ENCODE results near the gene IDH3A.
"Not testable (repeated sequence)": the region's sequence is repeated elsewhere in the genome, so short reads cannot be mapped to it uniquely, and the experiment has no call there.

IDH3A gene

GRCh38 chr15:78127882-78128281, 21.3 kb upstream of the IDH3A start:
- in situ Hi-C loops (cut with MboI; ENCODE audit: low sequenced_read_pairs): no loop called here

- in situ Hi-C loops (cut with MboI; ENCODE audit: low sequenced_read_pairs): no loop called here
These were observed 19.9 kb upstream of the IDH3A start for GRCh38 chr15:78129077-78129750.

- in situ Hi-C loops (cut with MboI; ENCODE audit: low sequenced_read_pairs): no loop called here
These were observed 19.3 kb upstream of the IDH3A start for GRCh38 chr15:78129751-78130287.

- in situ Hi-C loops (cut with MboI; ENCODE audit: low sequenced_read_pairs): no loop called here
These were observed 18.5 kb upstream of the IDH3A start for GRCh38 chr15:78130466-78131294.

GRCh38 chr15:78131295-78132061, 17.7 kb upstream of the IDH3A start, which contains the start of gene CIB2:
Gene CIB2, minus strand, starts transcription at chr15:78131445. Its CDS starts 230 bp downstream, at chr15:78131215.
- in situ Hi-C loops (cut with MboI; ENCODE audit: low sequenced_read_pairs): no loop called here

- in situ Hi-C loops (cut with MboI; ENCODE audit: low sequenced_read_pairs): no loop called here
These were observed 15.4 kb upstream of the IDH3A start for GRCh38 chr15:78133801-78134200.

GRCh38 chr15:78139578-78139977, 9.6 kb upstream of the IDH3A start:
- in situ Hi-C loops (cut with MboI; ENCODE audit: low sequenced_read_pairs): no loop called here

- in situ Hi-C loops (cut with MboI; ENCODE audit: low sequenced_read_pairs): no loop called here
These were observed 8.9 kb upstream of the IDH3A start for GRCh38 chr15:78140292-78140691.

- in situ Hi-C loops (cut with MboI; ENCODE audit: low sequenced_read_pairs): no loop called here
These were observed 6.8 kb upstream of the IDH3A start for GRCh38 chr15:78142332-78142731.

- in situ Hi-C loops (cut with MboI; ENCODE audit: low sequenced_read_pairs): no loop called here
These were observed 2.6 kb upstream of the IDH3A start for GRCh38 chr15:78146425-78147154.

- in situ Hi-C loops (cut with MboI; ENCODE audit: low sequenced_read_pairs): no loop called here
These were observed 1.6 kb upstream of the IDH3A start for GRCh38 chr15:78147566-78147965.

- in situ Hi-C loops (cut with MboI; ENCODE audit: low sequenced_read_pairs): no loop called here
These were observed 632 bp upstream of the IDH3A start for GRCh38 chr15:78148392-78149067.

- in situ Hi-C loops (cut with MboI; ENCODE audit: low sequenced_read_pairs): no loop called here
These were observed 916 bp downstream of the IDH3A start for GRCh38 chr15:78149805-78150751.

GRCh38 chr15:78151075-78151474, 1.9 kb downstream of the IDH3A start:
- in situ Hi-C loops (cut with MboI; ENCODE audit: low sequenced_read_pairs): not testable (repeated sequence)

- in situ Hi-C loops (cut with MboI; ENCODE audit: low sequenced_read_pairs): no loop called here
These were observed 5.8 kb downstream of the IDH3A start for GRCh38 chr15:78154955-78155354.

GRCh38 chr15:78155355-78155939, 6.3 kb downstream of the IDH3A start:
- in situ Hi-C loops (cut with MboI; ENCODE audit: low sequenced_read_pairs): no loop called here

- in situ Hi-C loops (cut with MboI; ENCODE audit: low sequenced_read_pairs): no loop called here
These were observed 7.5 kb downstream of the IDH3A start for GRCh38 chr15:78156653-78157052.

- in situ Hi-C loops (cut with MboI; ENCODE audit: low sequenced_read_pairs): no loop called here
These were observed 8.0 kb downstream of the IDH3A start for GRCh38 chr15:78157203-78157602.
